NCI-H524 (cell line): ENCODE results near the gene LY6G6D.

Experiments
- DNase-seq, 2 experiments: peaks; one replicate each; lab custom pipeline; 2025; lab: John Stamatoyannopoulos, UW

Gene LY6G6D, protein sequence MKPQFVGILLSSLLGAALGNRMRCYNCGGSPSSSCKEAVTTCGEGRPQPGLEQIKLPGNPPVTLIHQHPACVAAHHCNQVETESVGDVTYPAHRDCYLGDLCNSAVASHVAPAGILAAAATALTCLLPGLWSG

DNA sequence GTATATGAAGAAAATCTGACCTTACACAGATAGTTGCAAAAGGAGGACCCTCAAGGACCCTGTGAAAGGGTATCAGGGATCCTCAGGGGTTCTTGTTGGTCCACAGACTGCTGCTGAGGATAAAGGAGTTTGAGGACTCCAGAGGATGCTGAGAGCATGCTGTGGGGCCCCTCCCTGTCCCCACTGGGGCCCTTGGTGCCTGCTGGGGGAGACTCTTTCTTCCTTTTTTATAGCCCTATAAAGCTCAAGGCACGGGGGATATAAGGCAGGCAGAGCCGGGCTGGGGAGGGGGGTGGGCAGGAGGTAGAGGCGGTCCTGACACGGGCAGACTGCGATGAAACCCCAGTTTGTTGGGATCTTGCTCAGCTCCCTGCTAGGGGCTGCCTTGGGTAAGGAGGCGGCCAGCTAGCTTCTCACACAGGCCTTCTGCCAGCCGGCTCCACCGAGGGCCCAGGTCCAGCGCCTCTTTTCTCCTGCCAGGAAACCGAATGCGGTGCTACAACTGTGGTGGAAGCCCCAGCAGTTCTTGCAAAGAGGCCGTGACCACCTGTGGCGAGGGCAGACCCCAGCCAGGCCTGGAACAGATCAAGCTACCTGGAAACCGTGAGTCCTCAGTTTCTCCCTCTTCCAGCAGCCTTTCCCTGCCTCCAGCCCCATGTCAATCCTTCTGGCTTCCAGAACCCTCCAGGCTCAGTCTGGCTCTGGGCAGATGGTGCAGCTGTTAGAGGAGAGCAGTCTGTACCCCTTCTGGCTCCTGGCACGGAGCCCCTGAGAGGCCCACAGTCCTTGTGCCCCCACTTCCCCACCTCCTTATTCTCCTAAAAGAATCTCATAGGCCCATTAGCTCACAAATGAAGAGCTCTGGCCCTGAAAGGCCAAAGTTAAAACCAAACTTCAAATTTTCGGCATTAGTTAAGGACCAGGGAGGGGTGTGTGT lies at the start of gene LY6G6D:
TSS of gene LY6G6D (plus strand) at position 327 of the 937 bp plus-strand sequence. CDS start at position 335, 8 bp downstream.
- DNase-seq = peak; percentile 8 to 38

- peak; percentile 94 to 96 for DNase-seq
These were observed 49.4 kb upstream of the LY6G6D start, which contains the start of gene CSNK2B for GRCh38 chr6:31665501-31666336. CSNK2B (plus strand) TSS chr6:31666080; CDS start chr6:31666832, 752 bp downstream.

GRCh38 chr6:31666337-31666965 lies 48.7 kb upstream of the LY6G6D start:
- DNase-seq = no peak

- DNase-seq = no peak
These were observed 45.5 kb upstream of the LY6G6D start, which contains the start of gene LY6G5B for GRCh38 chr6:31669676-31670075. LY6G5B (plus strand) TSS chr6:31669976; CDS start chr6:31670951, 975 bp downstream.

DNA sequence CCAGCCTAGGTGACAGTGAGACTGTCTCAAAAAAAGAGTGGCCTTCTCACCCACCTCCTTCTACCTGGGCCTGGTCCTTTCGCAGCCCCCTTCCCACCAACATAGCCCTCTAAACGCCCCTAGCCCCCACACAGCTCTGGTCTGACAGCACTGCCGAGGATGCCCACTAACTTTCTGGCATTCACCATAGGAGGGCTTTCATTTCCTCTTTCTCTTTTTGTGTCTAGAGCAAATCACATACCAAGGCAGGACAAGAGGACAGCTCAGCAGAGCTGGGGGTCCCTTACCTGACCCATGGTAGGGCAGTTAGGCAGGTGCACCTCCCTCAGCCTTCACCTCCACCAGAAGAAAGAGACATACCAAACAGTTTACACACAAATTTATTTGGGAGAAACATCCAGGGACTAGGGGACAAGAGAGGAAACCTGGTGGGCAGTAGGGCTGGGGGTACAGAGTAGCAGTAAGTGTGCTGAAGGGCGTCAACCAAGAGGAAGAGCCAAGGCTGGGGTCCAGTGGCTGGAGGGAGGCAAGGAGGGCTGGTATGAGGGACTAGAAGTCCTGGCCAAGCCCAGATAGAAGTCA lies 38.7 kb upstream of the LY6G6D start:
- DNase-seq = no peak

DNA sequence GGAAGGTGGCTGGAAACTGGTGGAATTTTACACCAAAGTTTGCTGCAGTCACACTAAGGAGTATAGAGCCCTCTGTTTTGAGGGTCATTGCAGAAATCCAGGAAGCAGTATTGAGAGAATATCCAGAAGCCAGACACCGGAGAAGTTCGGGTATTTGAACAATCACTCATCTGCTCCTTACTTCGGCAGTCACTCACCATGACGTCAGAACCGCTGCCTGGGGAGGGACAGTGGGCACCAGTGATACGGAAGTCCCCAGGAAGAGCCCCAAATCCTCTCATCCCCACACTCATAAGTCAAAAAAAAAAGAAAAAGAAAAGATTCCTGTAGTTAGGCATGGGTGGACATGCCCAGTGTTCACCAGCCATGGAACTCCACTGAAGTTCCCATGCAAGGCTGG lies 38.2 kb upstream of the LY6G6D start:
- DNase-seq = no peak

DNA sequence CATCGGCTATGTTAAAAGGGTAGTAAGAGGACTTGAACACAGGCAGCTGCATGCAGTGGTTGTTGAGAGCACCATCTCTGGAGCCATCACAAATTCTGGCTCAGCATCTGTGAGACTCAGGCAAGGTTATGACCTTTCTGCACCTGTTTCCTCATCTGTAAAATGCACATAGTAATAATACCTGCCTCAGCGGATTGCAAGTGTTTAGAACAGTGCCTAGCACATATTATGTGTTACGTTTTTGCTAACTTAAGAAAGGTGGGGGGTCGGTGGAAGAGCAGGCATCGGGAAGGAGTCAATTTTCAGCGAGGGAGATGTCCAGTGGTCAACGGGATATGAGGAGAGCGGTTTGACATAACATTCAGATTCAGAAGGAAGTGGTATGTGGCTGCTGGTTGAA lies 37.2 kb upstream of the LY6G6D start:
- no peak for DNase-seq

DNA sequence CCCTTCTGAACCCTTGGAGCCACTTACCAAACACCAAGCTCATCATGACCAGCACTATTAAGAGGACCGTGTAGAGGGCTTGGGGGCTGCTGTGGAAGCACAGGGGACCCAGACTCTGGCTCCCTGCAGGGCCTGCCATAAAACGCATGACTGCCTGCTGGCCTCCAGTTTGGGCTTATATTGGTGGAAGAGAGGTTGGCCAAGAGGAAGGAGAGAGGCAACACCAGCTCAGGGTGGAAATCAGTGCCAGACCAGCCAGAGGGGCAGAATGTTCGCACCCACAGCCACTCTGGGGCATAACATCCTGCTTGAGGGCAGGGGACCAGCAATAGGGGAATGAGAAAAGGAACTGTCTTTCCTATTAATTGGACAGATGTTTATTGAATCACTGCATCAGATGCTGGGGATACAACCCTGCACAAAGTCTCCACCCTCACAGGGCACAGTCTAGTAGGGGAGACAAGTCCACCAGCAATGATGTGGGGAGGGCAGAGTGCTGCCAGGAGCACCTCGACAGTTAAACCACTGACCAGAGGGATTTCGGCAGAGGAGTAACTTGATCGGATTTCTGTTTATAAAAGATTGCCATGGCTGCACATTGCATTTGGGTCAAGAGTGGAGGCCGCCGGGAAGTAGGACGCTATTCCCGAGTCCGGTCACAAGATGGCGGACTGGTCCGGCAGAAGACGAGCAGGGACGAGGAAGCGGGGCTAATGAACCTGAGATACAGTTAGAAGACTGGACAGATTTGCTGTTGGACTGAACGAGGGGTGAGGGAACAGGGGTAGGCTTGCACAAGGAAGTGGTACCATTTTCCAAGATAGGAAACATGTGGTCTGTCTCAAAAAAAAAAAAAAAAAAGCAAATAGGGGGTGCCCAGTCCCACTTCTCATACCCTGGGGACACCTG lies 34.7 kb upstream of the LY6G6D start, which contains the start of gene LY6G5C:
TSS of gene LY6G5C (minus strand) at position 842 of the 909 bp plus-strand sequence. CDS start at position 148, 694 bp downstream.
- peak; percentile 66 to 85 for DNase-seq

DNA sequence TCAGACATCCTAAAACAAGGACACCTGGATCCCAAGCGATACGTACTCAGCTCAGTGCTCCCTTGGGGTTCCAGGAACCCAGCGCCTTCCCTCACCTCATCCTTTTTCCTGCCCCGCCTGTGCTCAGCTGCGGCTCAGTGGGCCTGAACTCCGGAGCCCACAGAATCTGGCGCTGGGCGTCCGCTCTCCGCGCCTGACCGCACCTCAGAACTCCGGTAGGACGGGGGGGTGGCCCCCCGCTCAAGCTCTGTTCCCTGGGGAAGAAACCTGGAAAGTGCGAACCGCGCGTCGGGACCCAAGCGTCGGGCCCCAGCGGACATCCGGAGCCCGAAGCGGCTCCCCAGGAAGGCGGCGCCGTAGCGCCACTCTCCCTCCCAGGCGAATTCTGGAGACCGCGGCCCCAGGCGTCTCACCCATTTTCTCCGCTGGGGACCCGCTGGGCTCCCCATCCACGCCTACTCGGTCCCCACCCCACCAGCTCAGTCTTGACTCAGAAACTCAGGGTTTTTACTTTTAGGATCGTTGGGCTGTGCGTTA lies 33.9 kb upstream of the LY6G6D start:
- DNase-seq = peak; percentile 53 to 56

DNA sequence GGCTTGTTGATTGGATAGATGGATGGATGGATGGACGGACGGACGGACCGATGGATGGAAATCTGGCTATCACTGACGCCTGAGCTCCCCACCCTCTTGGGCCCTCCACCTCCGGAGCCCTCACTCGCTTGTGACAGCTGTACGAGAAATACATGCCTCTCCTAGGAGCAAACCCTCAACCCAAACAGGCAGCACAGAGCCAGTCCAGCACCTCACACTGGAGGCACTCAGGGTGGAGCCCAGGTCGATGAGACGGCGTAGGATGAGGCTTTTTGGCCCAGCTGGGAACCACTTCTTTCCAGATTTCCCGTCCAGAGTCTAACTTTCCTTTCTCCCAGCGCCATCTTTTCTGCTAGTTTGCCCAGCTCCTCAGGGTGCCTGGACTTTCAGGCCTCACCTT lies 31.6 kb upstream of the LY6G6D start:
- DNase-seq = no peak

DNA sequence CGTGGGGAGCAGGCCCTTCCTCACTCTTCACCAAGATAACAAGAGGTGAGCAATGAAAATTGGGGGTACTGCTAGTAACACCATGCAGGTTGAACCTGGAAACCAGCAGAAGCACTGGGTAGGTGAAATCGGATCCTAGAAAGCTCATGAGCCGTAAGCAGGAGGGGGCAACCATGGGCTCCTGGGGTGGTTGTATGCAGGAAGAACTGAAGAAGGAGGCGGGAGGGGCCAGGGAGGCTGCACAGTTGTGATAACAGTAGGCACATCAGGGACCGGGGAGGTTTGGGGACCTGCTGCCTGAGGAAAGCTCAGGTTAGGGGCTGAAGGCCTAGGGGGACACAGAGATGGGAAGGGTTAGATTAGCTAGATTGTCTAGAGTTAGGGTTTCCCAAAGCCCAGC lies 28.7 kb upstream of the LY6G6D start:
- no peak for DNase-seq

DNA sequence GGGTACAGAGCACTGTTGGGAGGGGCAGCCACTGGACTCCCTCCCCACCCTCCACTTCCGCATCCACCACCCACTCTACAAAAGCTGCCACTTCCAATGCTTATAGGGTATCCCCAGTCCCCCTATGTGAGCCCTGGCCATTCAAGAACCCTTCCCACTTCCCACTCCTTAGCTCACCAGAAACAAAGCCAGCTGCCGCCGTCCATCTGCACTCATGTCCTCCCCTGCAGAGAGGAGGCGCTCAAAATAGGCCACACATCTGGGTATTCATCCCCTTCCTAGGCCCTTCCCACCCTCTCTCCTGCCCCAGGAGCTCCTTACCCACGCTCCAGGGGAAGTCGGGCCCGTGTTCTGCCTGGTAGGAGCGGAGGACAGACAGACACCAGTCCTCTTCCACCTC lies 27.8 kb upstream of the LY6G6D start:
- no peak for DNase-seq

- no peak for DNase-seq
These were observed 27.1 kb upstream of the LY6G6D start for GRCh38 chr6:31687860-31688693.

DNA sequence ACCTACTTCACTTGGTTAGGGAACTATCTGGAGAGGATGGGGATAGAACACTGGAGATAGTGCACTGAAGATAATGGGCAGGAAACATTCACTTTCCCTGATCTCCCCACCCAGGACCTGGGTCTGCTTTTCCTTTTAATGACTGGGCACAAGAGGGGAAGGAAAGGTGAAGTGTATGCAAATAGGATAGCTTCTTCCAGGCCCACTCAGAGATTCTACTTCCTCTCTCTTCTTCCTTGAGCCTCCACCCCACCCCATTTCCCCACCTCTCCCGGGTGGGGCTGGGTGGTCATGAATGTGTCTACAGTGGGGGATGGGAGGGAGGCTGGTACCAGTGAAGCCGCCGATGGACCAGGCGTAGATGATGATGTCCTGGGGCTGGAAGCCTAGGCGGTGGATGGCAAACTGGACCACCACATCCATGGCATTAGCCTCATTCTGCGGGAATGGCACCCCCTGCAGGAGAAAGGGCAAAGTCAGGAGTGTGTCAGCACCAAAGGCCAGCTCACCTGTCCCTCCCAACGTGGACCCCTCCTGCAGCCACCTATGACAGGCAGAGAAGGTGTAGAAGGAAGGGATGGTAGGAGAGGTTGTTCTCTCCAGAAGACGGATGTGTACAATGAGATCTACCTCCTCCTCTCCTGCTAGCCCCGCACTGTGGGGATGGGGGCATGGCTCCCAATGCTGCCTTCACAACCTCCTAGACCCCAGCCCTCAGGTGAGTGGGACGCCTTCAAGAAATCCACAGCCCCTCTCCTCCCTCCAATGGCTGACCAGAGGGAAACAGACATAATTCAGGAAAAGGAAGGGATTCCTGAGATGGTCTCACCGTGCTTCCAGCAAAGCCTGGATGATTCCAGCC lies 25.7 kb upstream of the LY6G6D start:
- DNase-seq = no peak

GRCh38 chr6:31690231-31691077 lies 24.7 kb upstream of the LY6G6D start:
- DNase-seq = no peak

DNA sequence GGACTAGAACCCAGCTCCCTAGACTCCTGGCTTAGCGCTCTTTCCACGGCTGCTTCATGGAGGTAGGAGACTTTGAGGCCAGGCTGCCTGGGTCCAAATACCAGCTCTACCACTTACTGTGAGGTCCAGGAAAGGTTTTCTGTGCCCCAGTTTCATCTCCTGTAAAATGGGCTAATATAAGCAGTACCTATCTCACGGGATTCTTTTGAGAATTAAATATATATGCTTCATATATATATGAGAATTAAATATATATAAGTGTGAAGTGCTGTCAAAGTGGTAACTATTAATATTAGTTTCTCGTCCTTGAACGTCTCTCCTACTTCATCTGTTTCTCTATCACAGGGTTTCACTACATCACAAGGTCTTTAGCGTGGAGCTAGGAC lies 24.1 kb upstream of the LY6G6D start:
- DNase-seq = no peak

GRCh38 chr6:31691564-31692108 lies 23.5 kb upstream of the LY6G6D start:
- DNase-seq = no peak
